HEK293 (cell line): ENCODE results near the gene ROR2.

Experiments used
- FEZF1 ChIP-seq: fragments of 450-650 bp; formaldehyde crosslinking; IDR thresholded peaks from 2 replicates; pipeline ENCODE4 v1.5.1; 2016; ENCODE audit warnings: missing biosample characterization, missing genetic modification characterization
- GLI2 ChIP-seq: fragments of 450-650 bp; formaldehyde crosslinking; IDR thresholded peaks from 2 replicates; pipeline ENCODE4; 2017; ENCODE audit warnings: missing biosample characterization, missing genetic modification characterization, low read depth, borderline replicate concordance
- KLF9 ChIP-seq: fragments of 450-650 bp; formaldehyde crosslinking; IDR thresholded peaks from 2 replicates; pipeline ENCODE4 v1.5.1; 2016; ENCODE audit warnings: missing biosample characterization, missing genetic modification characterization, low read depth
- PRDM1 ChIP-seq: fragments of 450-650 bp; formaldehyde crosslinking; IDR thresholded peaks from 2 replicates; pipeline ENCODE4; 2016; ENCODE audit warnings: missing biosample characterization, missing genetic modification characterization
- ZBTB10 ChIP-seq: fragments of 450-650 bp; formaldehyde crosslinking; IDR thresholded peaks from 2 replicates; pipeline ENCODE4 v1.5.1; 2016; ENCODE audit warnings: missing biosample characterization, missing genetic modification characterization
- ZBTB26 ChIP-seq: fragments of 450-650 bp; formaldehyde crosslinking; optimal IDR thresholded peaks from 2 replicates; pipeline ENCODE3; 2016; ENCODE audit warnings: missing biosample characterization, mild to moderate bottlenecking, missing genetic modification characterization
- ZBTB44 ChIP-seq: fragments of 450-650 bp; IDR thresholded peaks from 2 replicates; pipeline ENCODE4 v1.5.1; 2018; ENCODE audit warnings: missing biosample characterization, mild to moderate bottlenecking, missing genetic modification characterization
- ZEB2 ChIP-seq: fragments of 450-650 bp; formaldehyde crosslinking; IDR thresholded peaks from 2 replicates; pipeline ENCODE4 v1.5.1; 2016; ENCODE audit warnings: missing biosample characterization, missing genetic modification characterization
- ZFP3 ChIP-seq: fragments of 450-650 bp; formaldehyde crosslinking; IDR thresholded peaks from 2 replicates; pipeline ENCODE4 v1.5.1; 2016; ENCODE audit warnings: low read depth, missing biosample characterization, missing genetic modification characterization
- ZNF10 ChIP-seq: fragments of 450-650 bp; formaldehyde crosslinking; IDR thresholded peaks from 2 replicates; pipeline ENCODE4 v1.5.1; 2017; ENCODE audit warnings: missing biosample characterization, missing genetic modification characterization
- ZNF155 ChIP-seq: fragments of 450-650 bp; formaldehyde crosslinking; IDR thresholded peaks from 2 replicates; pipeline ENCODE4 v1.5.1; 2016; ENCODE audit warnings: missing biosample characterization, missing genetic modification characterization
- ZNF18 ChIP-seq: fragments of 450-650 bp; formaldehyde crosslinking; IDR thresholded peaks from 2 replicates; pipeline ENCODE4 v1.5.1; 2016; ENCODE audit warnings: missing biosample characterization, missing genetic modification characterization
- ZNF184 ChIP-seq: fragments of 450-650 bp; IDR thresholded peaks from 2 replicates; pipeline ENCODE4 v1.5.1; 2018; ENCODE audit warnings: missing biosample characterization, mild to moderate bottlenecking, missing genetic modification characterization
- ZNF23 ChIP-seq: fragments of 450-650 bp; formaldehyde crosslinking; IDR thresholded peaks from 2 replicates; pipeline ENCODE4 v1.5.1; 2016; ENCODE audit warnings: missing biosample characterization, missing genetic modification characterization, borderline replicate concordance
- ZNF416 ChIP-seq: fragments of 450-650 bp; formaldehyde crosslinking; IDR thresholded peaks from 2 replicates; pipeline ENCODE4 v1.5.1; 2016; ENCODE audit warnings: missing biosample characterization, missing genetic modification characterization
- ZNF518A ChIP-seq: fragments of 450-650 bp; formaldehyde crosslinking; conservative IDR thresholded peaks from 2 replicates; pipeline ENCODE4 v1.5.1; 2016; ENCODE audit warnings: low read depth, missing biosample characterization, missing genetic modification characterization
- ZNF544 ChIP-seq: fragments of 450-650 bp; formaldehyde crosslinking; IDR thresholded peaks from 2 replicates; pipeline ENCODE4 v1.5.0; 2017; ENCODE audit warnings: missing biosample characterization, missing genetic modification characterization
- ZNF549 ChIP-seq: fragments of 450-650 bp; IDR thresholded peaks from 2 replicates; pipeline ENCODE4 v1.5.1; 2018; ENCODE audit warnings: missing biosample characterization, missing genetic modification characterization, mild to moderate bottlenecking, inconsistent platforms, moderate library complexity
- ZNF639 ChIP-seq: fragments of 450-650 bp; formaldehyde crosslinking; IDR thresholded peaks from 2 replicates; pipeline ENCODE4 v1.5.1; 2016; ENCODE audit warnings: missing biosample characterization, missing genetic modification characterization
- ZNF660 ChIP-seq: fragments of 450-650 bp; IDR thresholded peaks from 2 replicates; pipeline ENCODE4 v1.5.1; 2018; ENCODE audit warnings: missing biosample characterization, mild to moderate bottlenecking, missing genetic modification characterization
- ZNF843 ChIP-seq: fragments of 450-650 bp; formaldehyde crosslinking; IDR thresholded peaks from 2 replicates; pipeline ENCODE4 v1.5.1; 2016; ENCODE audit warnings: missing biosample characterization, missing genetic modification characterization
- ZSCAN30 ChIP-seq: fragments of 450-650 bp; IDR thresholded peaks from 2 replicates; pipeline ENCODE4 v1.5.1; 2018; ENCODE audit warnings: missing biosample characterization, mild to moderate bottlenecking, missing genetic modification characterization, moderate library complexity
- ZSCAN4 ChIP-seq: fragments of 450-650 bp; formaldehyde crosslinking; IDR thresholded peaks from 2 replicates; pipeline ENCODE4 v1.5.1; 2017; ENCODE audit warnings: missing biosample characterization, missing genetic modification characterization

Gene ROR2

GRCh38 chr9:91948101-91948596 lies 1.9 kb downstream of the ROR2 start (continued):
- TF ChIP-seq ZNF18 (tag by site-specific recombination) (no peak), ZNF10 (tag by site-specific recombination) (no peak), ZEB2 (tag by site-specific recombination) (peak; percentile 82), ZNF23 (no peak), ZNF544 (tag by site-specific recombination) (no peak), ZNF416 (tag by site-specific recombination) (no peak), ZBTB10 (no peak), ZSCAN30 (no peak), ZNF639 (0 out of 2 replicates have a peak, but pooled peaks have one; percentile 43), ZNF660 (tag by site-specific recombination) (peak; percentile 64; the same call in 1 of the 2 replicates), ZNF843 (tag by site-specific recombination) (peak; percentile 58), ZBTB44 (peak; percentile 33; the same call in 1 of the 2 replicates), ZNF549 (tag by site-specific recombination) (no peak), ZNF184 (no peak), GLI2 (tag by site-specific recombination) (no peak), PRDM1 (tag by site-specific recombination) (no peak), FEZF1 (peak; percentile 62), ZSCAN4 (tag by site-specific recombination) (no peak), ZNF518A (tag by site-specific recombination) (no peak), KLF9 (tag by site-specific recombination) (no peak), ZBTB26 (tag by site-specific recombination) (no peak), ZNF155 (no peak), ZFP3 (no peak)
